Right cardiac atrium (tissue), 5 donors: ENCODE results near the gene CLDN24. TPM values are rescaled to one million over a fixed set of nuclear protein-coding genes. Genes with fewer than 3 reads are reported as not detected.

Experiments
- ATAC-seq, 2 donors: fragments of 200-7000 bp; cut with Tn5 transposase; one replicate each; pipeline versions ENCODE4 v1.8.0 to v1.9.1; 2020; ENCODE audit warnings: moderate library complexity in 2 of 2, mild to moderate bottlenecking in 1 of 2
- DNase-seq, 3 donors: peaks; one replicate each; pipeline ENCODE4 v3.0.0-alpha.2; 2020
- H3K27ac ChIP-seq: one replicate; pipeline ENCODE4 v1.5.1; 2013; ENCODE audit warnings: mild to moderate bottlenecking, low read length, control low read depth, moderate library complexity
- H3K27me3 ChIP-seq: one replicate; pipeline ENCODE4 v1.6.1; 2013; ENCODE audit not compliant: control insufficient read depth, insufficient read depth
- H3K4me1 ChIP-seq: one replicate; pipeline ENCODE4 v1.6.1; 2013; ENCODE audit warnings: low read length; ENCODE audit not compliant: control insufficient read depth, insufficient read depth
- H3K4me3 ChIP-seq: one replicate; pipeline ENCODE4 v1.5.1; 2013; ENCODE audit warnings: low read length, control low read depth
- H3K9me3 ChIP-seq: one replicate; pipeline ENCODE4 v1.6.1; 2013; ENCODE audit warnings: low read length; ENCODE audit not compliant: control insufficient read depth
- WGBS: extraction: QIAGEN DNeasy Blood & Tissue Kit; methylation state at CpG from one replicate; pipeline ENCODE4 v1.1.7; 2013; 5-methylcytosine and 5-hydroxymethylcytosine counted together
- intact Hi-C, 4 donors: fragments of 100-400 bp; cut with DNase I; formaldehyde crosslinking; loops; one replicate each; pipeline versions ENCODE4 v1.11.0 to v1.14.0; 2022 to 2023
- polyA plus RNA-seq: library from polyadenylated mRNA; stranded (reverse); fragments of 200-250 nt; gene quantifications from one replicate; pipeline ENCODE4 v1.2.3, GENCODE V29; 2013
- total RNA-seq, 4 donors: library from RNA; stranded (reverse); fragmentation: NEBNext Ultra II Directional; extraction: Animal tissue kit (Norgen Biotek cat#: 25700); gene quantifications; one replicate each; pipeline ENCODE4 v1.2.1, GENCODE V29; 2021
- donor health status: healthy with polysubstance abuse.
- donor health status: DM: no; HTN: yes; CAD: no.
- donor health status: DM: no; HTN: no; CAD: no.
- donor health status: DM: no; HTN: yes; CAD: no; lungs with severe emphysema.
- donor health status: DM: yes; HTN: yes; CAD: no.

The CLDN24 gene
- total and polyA plus RNA-seq, 5 donors: not detected

GRCh38 chr4:183356173-183356830, 34.1 kb upstream of the CLDN24 start:
- H3K4me1 ChIP-seq: no peaks in the 10 kb centered on the region
- H3K27me3 ChIP-seq: no peaks in the 10 kb centered on the region
- no peak overlapping the region for H3K27ac ChIP-seq
- H3K4me3 ChIP-seq: no peak overlapping the region
- 86% methylated on average over 20 of the region's 20 CpGs for WGBS
- H3K9me3 ChIP-seq: no peaks in the 10 kb centered on the region
- no peak for DNase-seq
- no peak for ATAC-seq
- intact Hi-C loops: no loop called here

GRCh38 chr4:183355405-183355804, 33.2 kb upstream of the CLDN24 start:
- Histone ChIP-seq H3K4me3 (no peak overlapping the region), H3K4me1 (no peaks in the 10 kb centered on the region), H3K27ac (no peak overlapping the region), H3K9me3 (no peaks in the 10 kb centered on the region), H3K27me3 (no peaks in the 10 kb centered on the region)
- intact Hi-C loops: no loop called here
- DNase-seq (no peak), ATAC-seq (no peak)
- WGBS: 41% methylated on average over 4 of the region's 4 CpGs

DNA sequence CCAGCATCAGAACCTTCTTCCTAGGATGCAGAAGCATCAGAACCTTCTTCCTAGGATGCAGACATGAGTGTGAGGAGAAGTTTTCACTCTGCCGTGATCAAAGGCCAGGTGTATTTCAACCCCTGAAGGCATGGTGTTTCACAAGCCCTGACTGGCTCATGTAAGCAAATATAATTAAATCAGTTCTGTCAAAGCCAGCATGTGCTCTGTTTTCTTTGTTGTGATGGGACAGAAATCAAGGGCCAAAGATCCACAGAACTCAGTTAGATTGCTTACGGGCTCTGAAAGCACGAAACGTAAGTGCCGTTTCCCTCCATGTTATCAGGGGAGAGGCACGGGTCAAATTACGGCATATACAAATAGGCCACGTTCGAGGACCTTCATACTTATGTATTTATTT, 32.0 kb upstream of the CLDN24 start:
- intact Hi-C loops: no loop called here
- no peaks in the 10 kb centered on the region for H3K9me3 ChIP-seq
- no peaks in the 10 kb centered on the region for H3K27me3 ChIP-seq
- no peak for DNase-seq
- no peak for ATAC-seq
- H3K4me3 ChIP-seq: no peak overlapping the region
- H3K27ac ChIP-seq: no peak overlapping the region
- WGBS: 75% methylated on average over 9 of the region's 9 CpGs
- no peaks in the 10 kb centered on the region for H3K4me1 ChIP-seq

DNA sequence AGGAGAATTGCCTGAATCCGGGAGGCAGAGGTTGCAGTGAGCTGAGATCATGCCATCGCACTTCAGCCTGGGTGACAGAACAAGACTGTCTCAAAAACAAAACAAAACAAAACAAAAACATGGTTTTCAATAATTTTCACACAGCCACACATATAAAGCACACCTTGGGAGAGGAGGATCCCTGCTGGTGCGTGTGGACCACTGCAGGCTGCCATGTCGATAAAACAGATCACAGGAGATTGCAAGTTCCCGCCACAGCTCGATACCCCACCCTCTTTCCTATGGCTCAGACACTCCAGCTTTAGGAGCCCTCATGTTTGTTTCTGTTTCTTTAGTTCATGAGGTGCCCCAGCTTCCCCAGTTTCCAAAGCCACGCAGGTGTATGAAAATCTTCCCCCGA, 31.3 kb upstream of the CLDN24 start:
- intact Hi-C loops: no loop called here
- Histone ChIP-seq H3K27me3 (no peaks in the 10 kb centered on the region), H3K4me1 (no peaks in the 10 kb centered on the region), H3K9me3 (no peaks in the 10 kb centered on the region), H3K27ac (no peak overlapping the region), H3K4me3 (no peak overlapping the region)
- no peak for DNase-seq
- 77% methylated on average over 8 of the region's 8 CpGs for WGBS
- ATAC-seq: no peak

DNA sequence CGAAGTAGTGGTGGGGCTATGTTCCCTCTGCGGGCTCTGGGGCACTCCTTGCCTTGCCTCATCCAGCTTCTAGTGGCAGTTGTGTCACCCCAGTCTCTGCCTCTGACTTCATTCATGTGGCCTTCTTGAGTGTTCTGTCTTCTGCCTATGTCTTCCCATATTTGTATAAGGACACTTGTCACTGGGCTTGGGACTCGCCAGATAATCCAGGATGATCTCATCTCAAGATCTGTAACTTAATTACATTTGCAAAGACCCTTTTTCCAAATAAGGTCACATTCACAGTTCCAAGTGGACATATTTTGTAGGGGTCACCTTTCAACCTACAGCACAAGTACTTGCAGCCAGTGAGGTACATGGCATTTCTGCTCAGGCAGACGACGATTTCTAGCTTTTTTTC, 30.3 kb upstream of the CLDN24 start:
- ATAC-seq: no peak
- DNase-seq: no peak
- no peak overlapping the region for H3K27ac ChIP-seq
- no peaks in the 10 kb centered on the region for H3K9me3 ChIP-seq
- no peaks in the 10 kb centered on the region for H3K27me3 ChIP-seq
- intact Hi-C loops: no loop called here
- H3K4me3 ChIP-seq: no peak overlapping the region
- H3K4me1 ChIP-seq: no peaks in the 10 kb centered on the region
- WGBS: 87% methylated on average over 5 of the region's 5 CpGs

GRCh38 chr4:183350317-183351071, 28.3 kb upstream of the CLDN24 start:
- no peak for DNase-seq
- H3K27me3 ChIP-seq: no peaks in the 10 kb centered on the region
- H3K27ac ChIP-seq: no peak overlapping the region
- no peaks in the 10 kb centered on the region for H3K4me1 ChIP-seq
- H3K9me3 ChIP-seq: no peaks in the 10 kb centered on the region
- no peak for ATAC-seq
- no peak overlapping the region for H3K4me3 ChIP-seq
- WGBS: 81% methylated on average over 17 of the region's 17 CpGs
- intact Hi-C loops: no loop called here

DNA sequence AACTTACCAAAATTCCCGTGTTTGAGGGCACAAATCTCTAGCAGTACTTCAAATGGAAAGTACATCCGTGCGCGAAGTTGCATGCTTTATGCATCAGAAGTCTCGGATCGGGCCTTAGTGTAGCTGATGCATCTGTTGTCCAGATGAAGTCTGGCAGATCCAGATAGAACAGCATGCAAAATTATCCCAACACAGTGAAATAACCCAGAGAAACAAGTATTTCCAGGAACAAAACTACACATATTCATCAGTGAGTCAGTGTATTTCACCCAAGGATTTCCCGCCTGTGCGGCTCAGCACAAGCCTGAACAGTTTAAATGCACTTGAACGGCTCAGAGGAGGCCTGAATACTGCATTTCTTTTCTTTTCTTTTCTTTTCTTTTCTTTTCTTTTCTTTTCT, 27.4 kb upstream of the CLDN24 start:
- no peaks in the 10 kb centered on the region for H3K4me1 ChIP-seq
- no peak for ATAC-seq
- H3K9me3 ChIP-seq: no peaks in the 10 kb centered on the region
- DNase-seq: no peak
- H3K27me3 ChIP-seq: no peaks in the 10 kb centered on the region
- no peak overlapping the region for H3K27ac ChIP-seq
- WGBS: 96% methylated on average over 9 of the region's 9 CpGs
- H3K4me3 ChIP-seq: no peak overlapping the region
- intact Hi-C loops: no loop called here

DNA sequence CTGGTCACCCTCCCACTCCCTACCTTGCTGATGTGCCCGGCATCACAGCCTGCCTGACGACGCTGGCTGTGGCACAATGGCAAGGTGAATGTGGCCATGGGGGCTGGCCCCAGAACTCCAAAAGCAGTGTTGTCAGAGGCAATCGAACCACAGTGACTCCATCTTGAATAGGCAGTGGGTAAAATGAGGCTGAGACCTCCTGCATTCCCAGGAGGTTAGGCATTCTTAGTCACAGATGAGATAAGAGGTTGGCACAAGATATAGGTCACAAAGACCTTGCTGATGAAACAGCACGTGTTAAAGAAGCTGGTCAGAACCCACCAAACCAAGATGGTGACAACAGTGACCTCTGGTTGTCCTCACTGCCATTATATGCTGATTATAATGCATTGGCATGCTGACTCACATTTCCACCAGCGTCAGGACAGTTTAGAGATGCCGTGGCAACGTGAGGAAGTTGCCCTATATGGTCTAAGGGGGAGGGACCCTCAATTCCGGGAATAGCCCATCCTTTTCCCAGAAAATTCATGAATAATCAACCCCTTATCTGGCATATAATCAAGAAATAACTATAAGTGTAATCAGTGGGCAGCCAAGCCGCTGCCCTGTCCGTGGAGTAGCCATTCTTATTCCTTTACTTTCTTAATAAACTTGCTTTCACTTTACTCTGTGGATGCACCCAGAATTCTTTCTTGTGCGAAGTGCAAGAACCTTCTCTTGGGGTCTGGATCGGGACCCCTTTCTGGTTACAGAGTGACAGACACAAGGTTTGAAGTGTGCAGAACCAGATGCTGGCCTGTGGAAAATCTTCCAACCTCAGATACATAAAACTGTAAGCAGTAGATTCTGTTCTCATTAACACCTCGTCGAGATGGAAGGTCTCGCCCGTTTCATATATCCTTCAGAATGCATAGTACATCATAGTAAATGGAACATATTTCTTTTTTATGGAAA, 26.8 kb upstream of the CLDN24 start:
- Histone ChIP-seq H3K27ac (no peak overlapping the region), H3K9me3 (no peaks in the 10 kb centered on the region), H3K4me1 (no peaks in the 10 kb centered on the region), H3K4me3 (no peak overlapping the region), H3K27me3 (no peaks in the 10 kb centered on the region)
- ATAC-seq (peak; percentile 53), DNase-seq (no peak)
- WGBS: 75% methylated on average over 17 of the region's 17 CpGs
- intact Hi-C loops: no loop called here

DNA sequence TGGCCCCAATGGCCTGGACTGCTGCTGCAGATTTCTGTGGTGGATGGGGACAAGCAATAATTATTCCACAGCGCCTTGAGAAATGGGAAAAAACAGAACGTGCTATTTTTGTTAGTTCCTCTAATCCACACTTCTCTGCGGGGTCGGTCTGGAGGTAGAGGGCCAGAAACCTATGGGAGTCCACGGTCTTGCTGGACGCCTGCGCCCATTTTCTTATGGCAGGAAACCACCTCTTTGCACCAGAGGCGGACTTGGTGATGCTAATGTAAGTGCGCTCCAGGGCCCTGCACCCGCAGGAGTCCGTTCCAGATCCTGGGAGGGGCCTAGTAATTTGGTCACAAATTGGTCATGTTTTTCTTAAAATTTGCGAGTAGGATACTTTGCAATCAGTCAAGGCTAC, 25.9 kb upstream of the CLDN24 start:
- no peak overlapping the region for H3K27ac ChIP-seq
- H3K4me1 ChIP-seq: no peaks in the 10 kb centered on the region
- no peak for DNase-seq
- H3K27me3 ChIP-seq: no peaks in the 10 kb centered on the region
- 84% methylated on average over 12 of the region's 12 CpGs for WGBS
- intact Hi-C loops: no loop called here
- ATAC-seq: no peak
- H3K4me3 ChIP-seq: no peak overlapping the region
- H3K9me3 ChIP-seq: no peaks in the 10 kb centered on the region

GRCh38 chr4:183347566-183347965, 25.3 kb upstream of the CLDN24 start:
- H3K9me3 ChIP-seq: no peaks in the 10 kb centered on the region
- H3K4me1 ChIP-seq: no peaks in the 10 kb centered on the region
- DNase-seq (no peak), ATAC-seq (no peak)
- intact Hi-C loops: no loop called here
- no peaks in the 10 kb centered on the region for H3K27me3 ChIP-seq
- H3K4me3 ChIP-seq: no peak overlapping the region
- H3K27ac ChIP-seq: no peak overlapping the region
- 86% methylated on average over 4 of the region's 4 CpGs for WGBS

- WGBS: 87% methylated on average over 8 of the region's 8 CpGs
- H3K9me3 ChIP-seq: no peaks in the 10 kb centered on the region
- no peaks in the 10 kb centered on the region for H3K4me1 ChIP-seq
- H3K4me3 ChIP-seq: no peak overlapping the region
- intact Hi-C loops: no loop called here
- H3K27me3 ChIP-seq: no peaks in the 10 kb centered on the region
- DNase-seq (no peak), ATAC-seq (no peak)
- H3K27ac ChIP-seq: no peak overlapping the region
These were observed 24.9 kb upstream of the CLDN24 start for GRCh38 chr4:183347146-183347545.
